Heart left ventricle (tissue), 16 donors: ENCODE data around the gene FBXW5. TPM values are rescaled to one million over a fixed set of nuclear protein-coding genes. Genes with fewer than 3 reads are reported as not detected.

Experiments
- ATAC-seq, 4 donors: fragments of 200-7000 bp; cut with Tn5 transposase; one replicate each; pipeline ENCODE4 v1.9.1; 2020 to 2022; ENCODE audit warnings: moderate library complexity in 4 of 4, mild to moderate bottlenecking in 3 of 4, moderate number of reproducible peaks in 1 of 4
- DNase-seq, 5 donors: peaks; one replicate each; pipeline ENCODE4 v3.0.0-alpha.2; 2020
- H3K27ac ChIP-seq, 12 donors: fragments of 200-600 bp; sonication (generic) in 4 of 12; one replicate each; pipeline versions ENCODE4 v1.5.0 to v1.8.0; 2016 to 2022; ENCODE audit warnings: mild to moderate bottlenecking in 2 of 12
- H3K27me3 ChIP-seq, 9 donors: fragments of 200-600 bp; sonication (generic) in 2 of 9; one replicate each; pipeline versions ENCODE4 v1.5.1 to v1.8.0; 2016 to 2022; ENCODE audit warnings: mild to moderate bottlenecking in 3 of 9
- H3K36me3 ChIP-seq, 9 donors: fragments of 200-600 bp; sonication (generic) in 2 of 9; one replicate each; pipeline versions ENCODE4 v1.5.0 to v1.8.0; 2018 to 2022; ENCODE audit warnings: mild to moderate bottlenecking in 2 of 9
- H3K4me1 ChIP-seq, 12 donors: fragments of 200-600 bp; sonication (generic) in 4 of 12; one replicate each; pipeline versions ENCODE4 v1.5.0 to v1.8.0; 2016 to 2022; ENCODE audit warnings: mild to moderate bottlenecking in 3 of 12
- H3K4me3 ChIP-seq, 12 donors: fragments of 200-600 bp; sonication (generic) in 4 of 12; one replicate each; pipeline versions ENCODE4 v1.5.0 to v1.8.0; 2017 to 2022; ENCODE audit warnings: mild to moderate bottlenecking in 9 of 12, moderate library complexity in 4 of 12
- H3K9me3 ChIP-seq, 12 donors: fragments of 200-600 bp; sonication (generic) in 4 of 12; one replicate each; pipeline versions ENCODE4 v1.5.0 to v1.8.0; 2016 to 2022; ENCODE audit warnings: mild to moderate bottlenecking in 1 of 12
- POLR2A ChIP-seq, 2 donors: fragments of 450-650 bp; IDR thresholded peaks; one replicate each; pipeline ENCODE4 v1.6.1; 2017; ENCODE audit warnings: antibody characterized with exemption in 2 of 2, mild to moderate bottlenecking in 2 of 2, moderate library complexity in 2 of 2
- WGBS, 4 donors: extraction: QIAGEN DNeasy Blood & Tissue Kit in 2 of 4; methylation state at CpG; one replicate each; pipeline versions ENCODE4 v1.1.5 to v1.1.7; 2013 to 2018; 5-methylcytosine and 5-hydroxymethylcytosine counted together
- intact Hi-C, 10 donors: fragments of 100-400 bp; cut with DNase I; formaldehyde crosslinking; loops; one replicate each; pipeline versions ENCODE4 v1.11.1 to v1.14.2; 2022
- polyA plus RNA-seq, 2 donors: library from polyadenylated mRNA; stranded (reverse); fragments of 200-250 nt; gene quantifications; one replicate each; pipeline ENCODE4 v1.2.3, GENCODE V29; 2013
- total RNA-seq, 9 donors: library from RNA; depleted of rRNA in 2 of 9; stranded (reverse); fragments of >200 nt in 2 of 9; fragmentation: NEBNext Ultra II Directional in 3 of 9; extraction: Animal tissue kit (Norgen Biotek cat#: 25700) in 3 of 9; gene quantifications; one replicate each; pipeline versions ENCODE4 v1.1.0 to v1.2.4, GENCODE V29; 2016 to 2023
- TF ChIP-seq, protein P1 (sequence below), 12 donors: fragments of 200-600 bp; sonication (generic) in 4 of 12; IDR thresholded peaks; one replicate each; pipeline versions ENCODE4 v1.5.0 to v1.8.0; 2018 to 2022; ENCODE audit warnings: antibody characterized with exemption in 12 of 12, mild to moderate bottlenecking in 5 of 12
- donor health status: ischemic (EF 13 %, LVEDD 7.1; RV severe dilation, severe dysfunction).
- donor health status: healthy with polysubstance abuse.
- donor health status: DM: no; HTN: yes; CAD: no.
- donor health status: DM: no; HTN: no; CAD: no.
- donor health status: ischemic (EF 25% LVEDD 6.9; RV normal size, moderate dysfunction).
- donor health status: ischemic (EF 25% LVEDD 5.7; RV mildly dilated, moderate dysfunction).
- donor health status: healthy.
- donor health status: DM: yes; HTN: yes; CAD: no.
- donor health status: ischemic (EF 35%, LVEDD 5.7; RV mildly dilated, moderate dysfunction).
- donor health status: nonischemic (EF 11% LVEDD 7.7; RV severe dilation, severe dysfunction).
- donor health status: DM: yes; HTN: yes; CAD: no.
- donor health status: PGD.
- donor health status: ischemic (EF 29% LVEDD 5.4; RV normal size, mild dysfunction).
- donor health status: nonischemic (EF 23%, LVEDD 6.1; RV moderate dilation, normal function).

Gene FBXW5
- total and polyA plus RNA-seq, 11 donors = 110 to 388 (median 148) TPM

- TF ChIP-seq, protein P1, sequence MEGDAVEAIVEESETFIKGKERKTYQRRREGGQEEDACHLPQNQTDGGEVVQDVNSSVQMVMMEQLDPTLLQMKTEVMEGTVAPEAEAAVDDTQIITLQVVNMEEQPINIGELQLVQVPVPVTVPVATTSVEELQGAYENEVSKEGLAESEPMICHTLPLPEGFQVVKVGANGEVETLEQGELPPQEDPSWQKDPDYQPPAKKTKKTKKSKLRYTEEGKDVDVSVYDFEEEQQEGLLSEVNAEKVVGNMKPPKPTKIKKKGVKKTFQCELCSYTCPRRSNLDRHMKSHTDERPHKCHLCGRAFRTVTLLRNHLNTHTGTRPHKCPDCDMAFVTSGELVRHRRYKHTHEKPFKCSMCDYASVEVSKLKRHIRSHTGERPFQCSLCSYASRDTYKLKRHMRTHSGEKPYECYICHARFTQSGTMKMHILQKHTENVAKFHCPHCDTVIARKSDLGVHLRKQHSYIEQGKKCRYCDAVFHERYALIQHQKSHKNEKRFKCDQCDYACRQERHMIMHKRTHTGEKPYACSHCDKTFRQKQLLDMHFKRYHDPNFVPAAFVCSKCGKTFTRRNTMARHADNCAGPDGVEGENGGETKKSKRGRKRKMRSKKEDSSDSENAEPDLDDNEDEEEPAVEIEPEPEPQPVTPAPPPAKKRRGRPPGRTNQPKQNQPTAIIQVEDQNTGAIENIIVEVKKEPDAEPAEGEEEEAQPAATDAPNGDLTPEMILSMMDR (IDR thresholded peaks at IDR 0.05) = no peak
- TF ChIP-seq POLR2A (IDR thresholded peaks at IDR 0.05) = no peak
- 95 to 98% (median 96%) methylated on average over 9 of the region's 9 CpGs for WGBS, 4 donors
- Histone ChIP-seq H3K36me3 (no peaks in the 10 kb centered on the region), H3K27me3 (no peaks in the 10 kb centered on the region), H3K9me3 (no peaks in the 10 kb centered on the region), H3K27ac (peak overlapping the region in 2 of 12 donors; percentile 34 to 60), H3K4me1 (peaks cover 4 to 46% (median 28%) of the 10 kb centered on the region in 12 donors), H3K4me3 (no peak overlapping the region)
- no peak for DNase-seq
- no peak for ATAC-seq
- intact Hi-C loops = no loop called here
Observed at GRCh38 chr9:136962163-136962562, 17.6 kb upstream of the FBXW5 start.

DNA sequence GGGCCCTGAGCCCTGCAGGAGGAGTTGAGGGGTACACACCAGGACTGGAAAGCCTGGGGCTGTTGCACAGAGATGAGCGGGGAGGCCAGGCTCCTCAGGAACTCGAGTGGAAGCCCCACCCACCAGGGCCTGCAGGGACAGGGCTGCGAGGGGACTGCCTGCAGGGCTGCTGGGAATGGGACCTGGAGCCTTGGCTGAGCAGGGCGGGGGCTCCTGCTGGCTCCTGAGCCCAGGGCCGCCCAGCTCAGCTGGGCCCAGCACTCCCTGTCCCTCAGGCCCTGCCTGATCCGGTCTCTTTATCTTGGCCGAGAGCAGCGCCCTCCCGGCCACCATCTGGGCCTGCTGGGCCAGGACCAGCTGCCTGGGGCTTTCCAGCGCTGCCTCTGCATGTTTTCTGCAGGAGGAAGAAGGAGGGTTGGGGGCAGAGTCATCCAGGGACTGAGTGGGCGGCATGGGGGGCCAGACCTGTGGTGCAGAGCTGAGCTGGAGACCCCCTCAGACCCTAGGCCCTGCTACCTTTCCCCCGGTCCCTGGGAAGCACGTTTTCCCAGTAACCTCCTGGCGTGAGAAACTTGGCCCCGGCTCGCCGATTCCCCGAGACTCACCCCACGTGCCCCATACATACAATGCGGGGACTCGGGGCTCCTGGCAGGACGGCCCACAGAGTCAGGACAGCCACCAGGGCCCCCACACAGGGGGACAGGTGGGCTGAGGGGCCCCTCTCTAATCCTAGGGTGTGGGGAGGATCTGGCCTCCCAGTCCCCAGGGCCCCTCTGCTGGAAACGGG is 16.9 kb upstream of the FBXW5 start:
- Histone ChIP-seq H3K4me1 (peaks cover 4 to 44% (median 28%) of the 10 kb centered on the region in 12 donors), H3K36me3 (no peaks in the 10 kb centered on the region), H3K27me3 (no peaks in the 10 kb centered on the region), H3K27ac (peak overlapping the region in 8 of 12 donors; percentile 1 to 60 (median 32)), H3K9me3 (no peaks in the 10 kb centered on the region), H3K4me3 (no peak overlapping the region)
- peak; percentile 55 to 86 (median 78) for ATAC-seq
- WGBS, 4 donors = 47 to 75% (median 66%) methylated on average over 9 to 23 of the region's 23 CpGs
- peak in 2 of 5 donors; percentile 70 to 79 for DNase-seq
- intact Hi-C loops = no loop called here
- TF ChIP-seq, protein P1 (IDR thresholded peaks at IDR 0.05) = no peak
- TF ChIP-seq POLR2A (IDR thresholded peaks at IDR 0.05) = no peak

- Histone ChIP-seq H3K4me3 (no peak overlapping the region), H3K27me3 (no peaks in the 10 kb centered on the region), H3K4me1 (peaks cover 4 to 38% (median 23%) of the 10 kb centered on the region in 12 donors), H3K9me3 (no peaks in the 10 kb centered on the region), H3K36me3 (no peaks in the 10 kb centered on the region), H3K27ac (peak overlapping the region in 5 of 12 donors; percentile 8 to 60 (median 39))
- intact Hi-C loops = no loop called here
- ATAC-seq = no peak
- 88 to 90% (median 89%) methylated on average over 12 to 15 of the region's 15 CpGs for WGBS, 4 donors
- TF ChIP-seq POLR2A (IDR thresholded peaks at IDR 0.05) = no peak
- TF ChIP-seq, protein P1 (IDR thresholded peaks at IDR 0.05) = no peak
- no peak for DNase-seq
Observed at GRCh38 chr9:136960938-136961275, 16.4 kb upstream of the FBXW5 start.

- TF ChIP-seq POLR2A (IDR thresholded peaks at IDR 0.05) = no peak
- TF ChIP-seq, protein P1 (IDR thresholded peaks at IDR 0.05) = no peak
- intact Hi-C loops = no loop called here
- Histone ChIP-seq H3K9me3 (no peaks in the 10 kb centered on the region), H3K4me1 (peaks cover 4 to 35% (median 21%) of the 10 kb centered on the region in 12 donors), H3K36me3 (no peaks in the 10 kb centered on the region), H3K27ac (peak overlapping the region in 1 of 12 donors; percentile 60), H3K4me3 (no peak overlapping the region), H3K27me3 (no peaks in the 10 kb centered on the region)
- ATAC-seq (no peak), DNase-seq (no peak)
- WGBS, 4 donors = 77 to 89% (median 80%) methylated on average over 17 to 19 of the region's 19 CpGs
Observed at GRCh38 chr9:136960212-136960937, 15.8 kb upstream of the FBXW5 start.
